Right lobe of liver (tissue), 4 donors: ENCODE measurements around the gene FOSL2.

Source experiments
- CTCF ChIP-seq, 4 donors: fragments of 200-600 bp in 3 of 4; fragments of 450-650 bp in 1 of 4; IDR thresholded peaks; one replicate each; pipeline versions ENCODE4 v1.5.1 to v1.8.0; 2016 to 2022; ENCODE audit warnings: antibody characterized with exemption in 4 of 4, mild to moderate bottlenecking in 2 of 4
- POLR2A ChIP-seq: fragments of 450-650 bp; IDR thresholded peaks from one replicate; pipeline ENCODE4 v1.6.1; 2017; ENCODE audit warnings: antibody characterized with exemption, mild to moderate bottlenecking
- donor health status: DM: no; HTN: no; CAD: no.
- donor health status: DM: no; HTN: no; CAD: no.
- donor health status: DM: no; HTN: yes; CAD: no.

- TF ChIP-seq CTCF (IDR thresholded peaks at IDR 0.05) = no peak
- no peak for TF ChIP-seq POLR2A
Measured at GRCh38 chr2:28406276-28407096, 13.8 kb downstream of the FOSL2 start.
